SK-N-SH treated with all-trans-retinoic acid at 6 μM for 48 hours (cell line): ENCODE results near the gene NTM.

Experiments used
- ATAC-seq: fragments of 200-7000 bp; cut with Tn5 transposase; 3 replicates; pipeline ENCODE4 v1.9.1; 2020; ENCODE audit warnings: mild to moderate bottlenecking, moderate library complexity
- ARNTL ChIP-seq: fragments of 450-650 bp; formaldehyde crosslinking; IDR thresholded peaks from 2 replicates; pipeline ENCODE4 v1.5.0; 2020; ENCODE audit warnings: low read depth, mild to moderate bottlenecking, moderate library complexity, borderline replicate concordance
- BACH2 ChIP-seq: fragments of 250-450 bp; sonication (Bioruptor Pico); IDR thresholded peaks from 2 replicates; pipeline ENCODE4 v1.9.0; 2021; ENCODE audit warnings: mild to moderate bottlenecking, borderline replicate concordance
- CREB5 ChIP-seq: fragments of 250-450 bp; sonication (Bioruptor Pico); IDR thresholded peaks from 2 replicates; pipeline ENCODE4 v1.5.1; 2020; ENCODE audit warnings: low read depth, mild to moderate bottlenecking, moderate library complexity
- CSDC2 ChIP-seq: fragments of 250-450 bp; sonication (Bioruptor Pico); IDR thresholded peaks from 2 replicates; pipeline ENCODE4 v1.5.0; 2020; ENCODE audit warnings: mild to moderate bottlenecking, moderate library complexity
- CSRNP3 ChIP-seq: fragments of 250-450 bp; sonication (Bioruptor Pico); IDR thresholded peaks from 2 replicates; pipeline ENCODE4 v1.5.1; 2021; ENCODE audit warnings: mild to moderate bottlenecking, moderate library complexity
- ESRRG ChIP-seq: fragments of 250-450 bp; sonication (Bioruptor Pico); IDR thresholded peaks from 2 replicates; pipeline ENCODE4 v1.6.1; 2021; ENCODE audit warnings: mild to moderate bottlenecking
- GLIS3 ChIP-seq: fragments of 250-450 bp; sonication (Bioruptor Pico); IDR thresholded peaks from 2 replicates; pipeline ENCODE4 v1.5.0; 2020; ENCODE audit warnings: mild to moderate bottlenecking, moderate library complexity
- ISL1 ChIP-seq: fragments of 250-450 bp; sonication (Bioruptor Pico); IDR thresholded peaks from 2 replicates; pipeline ENCODE4 v2.1.2; 2022; ENCODE audit warnings: mild to moderate bottlenecking, moderate library complexity
- PATZ1 ChIP-seq: fragments of 250-450 bp; sonication (Bioruptor Pico); IDR thresholded peaks from 2 replicates; pipeline ENCODE4 v1.8.0; 2020; ENCODE audit warnings: mild to moderate bottlenecking, moderate library complexity, borderline replicate concordance
- POU6F1 ChIP-seq: fragments of 250-450 bp; sonication (Bioruptor Pico); IDR thresholded peaks from 2 replicates; pipeline ENCODE4 v1.8.0; 2021; ENCODE audit warnings: low read depth, mild to moderate bottlenecking, moderate library complexity, borderline replicate concordance
- PPARA ChIP-seq: fragments of 250-450 bp; sonication (Bioruptor Pico); IDR thresholded peaks from 2 replicates; pipeline ENCODE4 v1.5.0; 2020; ENCODE audit warnings: mild to moderate bottlenecking, borderline replicate concordance
- SNAI2 ChIP-seq: fragments of 250-450 bp; sonication (Bioruptor Pico); IDR thresholded peaks from 2 replicates; pipeline ENCODE4 v1.5.0; 2020; ENCODE audit warnings: mild to moderate bottlenecking, moderate library complexity
- TCF4 ChIP-seq: fragments of 250-450 bp; sonication (Bioruptor Pico); IDR thresholded peaks from 2 replicates; pipeline ENCODE4 v1.8.0; 2021; ENCODE audit warnings: mild to moderate bottlenecking, moderate library complexity, borderline replicate concordance
- TOX ChIP-seq: fragments of 250-450 bp; sonication (Bioruptor Pico); IDR thresholded peaks from 2 replicates; pipeline ENCODE4 v1.8.0; 2021; ENCODE audit warnings: mild to moderate bottlenecking, moderate library complexity, borderline replicate concordance
- TSHZ2 ChIP-seq: fragments of 250-450 bp; sonication (Bioruptor Pico); IDR thresholded peaks from 2 replicates; pipeline ENCODE4 v1.5.0; 2020; ENCODE audit warnings: mild to moderate bottlenecking, moderate library complexity
- ZC3H10 ChIP-seq: fragments of 250-450 bp; sonication (Bioruptor Pico); IDR thresholded peaks from 2 replicates; pipeline ENCODE4 v1.5.1; 2021; ENCODE audit warnings: mild to moderate bottlenecking, moderate library complexity
- ZFP3 ChIP-seq: fragments of 250-450 bp; sonication (Bioruptor Pico); IDR thresholded peaks from 2 replicates; pipeline ENCODE4 v1.5.0; 2020; ENCODE audit warnings: mild to moderate bottlenecking, moderate library complexity
- ZFP30 ChIP-seq: fragments of 450-650 bp; formaldehyde crosslinking; IDR thresholded peaks from 2 replicates; pipeline ENCODE4 v1.5.0; 2022; ENCODE audit warnings: mild to moderate bottlenecking, moderate library complexity
- ZNF565 ChIP-seq: fragments of 450-650 bp; formaldehyde crosslinking; conservative IDR thresholded peaks from 2 replicates; pipeline ENCODE4 v1.5.0; 2020; ENCODE audit warnings: low read depth, mild to moderate bottlenecking, moderate library complexity
- ZNF8 ChIP-seq: fragments of 450-650 bp; formaldehyde crosslinking; IDR thresholded peaks from 2 replicates; pipeline ENCODE4 v1.5.0; 2020; ENCODE audit warnings: mild to moderate bottlenecking, moderate library complexity

NTM gene

GRCh38 chr11:131951121-131951520, 580.7 kb downstream of the NTM start:
- ATAC-seq: no peak
- TF ChIP-seq PPARA (CRISPR knock-in tag) (no peak), ESRRG (CRISPR knock-in tag) (no peak), ZNF565 (CRISPR knock-in tag) (no peak), TOX (no peak), POU6F1 (CRISPR knock-in tag) (no peak), SNAI2 (CRISPR knock-in tag) (no peak)
- TF ChIP-seq, all 23 proteins: peak for 0

GRCh38 chr11:131954146-131954545, 583.7 kb downstream of the NTM start:
- TF ChIP-seq PPARA (CRISPR knock-in tag) (no peak), TSHZ2 (CRISPR knock-in tag) (no peak), ZFP30 (CRISPR knock-in tag) (no peak), CSDC2 (no peak), ZC3H10 (CRISPR knock-in tag) (no peak)
- no peak for ATAC-seq

- TF ChIP-seq ESRRG (CRISPR knock-in tag) (no peak), CREB5 (CRISPR knock-in tag) (no peak), TOX (no peak), CSRNP3 (CRISPR knock-in tag) (no peak), ARNTL (CRISPR knock-in tag) (no peak), ISL1 (CRISPR knock-in tag) (no peak), TSHZ2 (CRISPR knock-in tag) (no peak), BACH2 (no peak), POU6F1 (CRISPR knock-in tag) (no peak), TCF4 (CRISPR knock-in tag) (no peak), PPARA (CRISPR knock-in tag) (no peak), GLIS3 (CRISPR knock-in tag) (no peak), ZNF8 (CRISPR knock-in tag) (no peak), SNAI2 (CRISPR knock-in tag) (no peak), ZFP3 (CRISPR knock-in tag) (no peak), PATZ1 (CRISPR knock-in tag) (no peak), CSDC2 (no peak), ZFP30 (CRISPR knock-in tag) (no peak)
- no peak for ATAC-seq
These were observed 585.5 kb downstream of the NTM start for GRCh38 chr11:131955904-131956303.
